Activated naive CD4-positive, alpha-beta T cell treated with Interleukin-2 at 50 U/mL for 16 hours (primary cell): ENCODE data around the gene TSHZ2.
A peak's percentile ranks its signal among the peaks of the same experiment; 100 is the strongest.

Experiments used
- DNase-seq: peaks from one replicate; pipeline ENCODE4 v3.0.0-alpha.2; 2020

TSHZ2 gene

GRCh38 chr20:53070706-53071392 is 98.7 kb downstream of the TSHZ2 start:
- DNase-seq, result peak; percentile 32

GRCh38 chr20:53071833-53072232 is 99.7 kb downstream of the TSHZ2 start:
- DNase-seq, result peak; percentile 37

- no peak for DNase-seq
Measured at GRCh38 chr20:53072923-53073579, 100.9 kb downstream of the TSHZ2 start.

GRCh38 chr20:53073636-53074415 is 101.7 kb downstream of the TSHZ2 start:
- no peak for DNase-seq

- DNase-seq, result no peak
Measured at GRCh38 chr20:53074811-53075314, 102.7 kb downstream of the TSHZ2 start.

- DNase-seq, result no peak
Measured at GRCh38 chr20:53076668-53077067, 104.5 kb downstream of the TSHZ2 start.

- peak; percentile 25 for DNase-seq
Measured at GRCh38 chr20:53077373-53078205, 105.4 kb downstream of the TSHZ2 start.

GRCh38 chr20:53078761-53079160 is 106.6 kb downstream of the TSHZ2 start:
- no peak for DNase-seq

- DNase-seq, result no peak
Measured at GRCh38 chr20:53079261-53079691, 107.1 kb downstream of the TSHZ2 start.

- no peak for DNase-seq
Measured at GRCh38 chr20:53079828-53080686, 107.9 kb downstream of the TSHZ2 start.

GRCh38 chr20:53080687-53080962 is 108.5 kb downstream of the TSHZ2 start:
- no peak for DNase-seq

- DNase-seq, result peak; percentile 32
Measured at GRCh38 chr20:53080969-53081871, 109.1 kb downstream of the TSHZ2 start.

- DNase-seq, result no peak
Measured at GRCh38 chr20:53081916-53082863, 110.0 kb downstream of the TSHZ2 start.

GRCh38 chr20:53083411-53083810 is 111.3 kb downstream of the TSHZ2 start:
- DNase-seq, result no peak

GRCh38 chr20:53084408-53084997 is 112.3 kb downstream of the TSHZ2 start:
- DNase-seq, result no peak

GRCh38 chr20:53085720-53086119 is 113.6 kb downstream of the TSHZ2 start:
- no peak for DNase-seq

- no peak for DNase-seq
Measured at GRCh38 chr20:53087037-53087777, 115.0 kb downstream of the TSHZ2 start.

- no peak for DNase-seq
Measured at GRCh38 chr20:53088786-53089185, 116.6 kb downstream of the TSHZ2 start.
